ENCODE data around the gene TIMP2. TPM values are rescaled to one million over a fixed set of nuclear protein-coding genes. Genes with fewer than 3 reads are reported as not detected.

The TIMP2 gene
- total and polyA plus RNA-seq, 2 donors (not counting 3 experiments of a cell fraction or from before 2014, with no cell fraction given): 138 to 318 TPM

DNA sequence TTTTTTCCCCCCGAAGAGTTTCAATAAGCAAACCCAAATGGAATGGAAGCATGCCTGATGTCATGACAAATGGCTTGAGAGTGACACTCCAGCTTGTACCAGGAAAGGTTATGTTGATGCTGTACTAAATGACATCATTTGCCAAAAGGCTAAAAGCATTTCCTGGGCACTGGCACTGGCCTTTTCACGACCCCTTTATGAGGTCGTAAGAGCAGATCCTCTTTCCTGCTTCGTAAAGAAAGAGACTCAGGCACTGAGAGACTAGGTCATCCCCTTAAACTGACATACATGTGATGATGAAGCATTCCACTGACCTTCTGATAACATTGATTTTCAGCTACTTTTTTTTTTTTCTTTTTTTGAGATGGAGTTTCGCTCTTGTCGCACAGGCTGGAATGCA, 52.7 kb downstream of the TIMP2 start:
- H3K36me3 ChIP-seq (ENCODE audit: control insufficient read depth in 2 of 2, extremely low read depth in 1 of 2, insufficient read depth in 2 of 2, low read length in 2 of 2): peaks cover 5 to 16% of the 10 kb centered on the region in 2 experiments
- H3K27ac ChIP-seq (ENCODE audit: insufficient read depth, low read depth, low read length): no peak overlapping the region
- H3K4me1 ChIP-seq (ENCODE audit: control insufficient read depth, extremely low read depth, insufficient read depth, low read length): peaks cover 30% of the 10 kb centered on the region
- no TSS peak for BruUV-seq (replicated peaks)
- H3K27me3 ChIP-seq (ENCODE audit: control insufficient read depth in 2 of 2, insufficient read depth in 2 of 2, low read length in 2 of 2): no peaks in the 10 kb centered on the region
- no peak overlapping the region for H2AFZ ChIP-seq (ENCODE audit: low read depth, low read length)
- no peaks in the 10 kb centered on the region for H4K20me1 ChIP-seq (replicated peaks; ENCODE audit: control insufficient read depth, extremely low read depth, insufficient read depth, low read length)
- POLR2A ChIA-PET: no interaction called here
- no peaks in the 10 kb centered on the region for H3K9me1 ChIP-seq (replicated peaks; ENCODE audit: control insufficient read depth, extremely low read depth, insufficient read depth, low read length)
- CTCF ChIA-PET: interaction anchor here (0.8 to 4.8 kb wide), 4 partner anchors 10 to 99 kb away, joined by 3 to 26 read pairs (median 6); no protein-coding TSS in a partner anchor
- no peak for DNase-seq (ENCODE audit: low read depth, low spot score)
- dilution Hi-C loops (cut with MboI; ENCODE audit: extremely low pct_ligation_motif_present, low sequenced_read_pairs) (no loop called here), intact Hi-C loops (cut with micrococcal nuclease) (loop anchor here (2.0 kb wide), 1 partner anchor 62 kb away; no protein-coding TSS in a partner anchor)
- peaks cover 8% of the 10 kb centered on the region for H3K79me2 ChIP-seq (ENCODE audit: control insufficient read depth, insufficient read depth, low read length)
- FAIRE-seq: no peak
- TF ChIP-seq, protein P1, sequence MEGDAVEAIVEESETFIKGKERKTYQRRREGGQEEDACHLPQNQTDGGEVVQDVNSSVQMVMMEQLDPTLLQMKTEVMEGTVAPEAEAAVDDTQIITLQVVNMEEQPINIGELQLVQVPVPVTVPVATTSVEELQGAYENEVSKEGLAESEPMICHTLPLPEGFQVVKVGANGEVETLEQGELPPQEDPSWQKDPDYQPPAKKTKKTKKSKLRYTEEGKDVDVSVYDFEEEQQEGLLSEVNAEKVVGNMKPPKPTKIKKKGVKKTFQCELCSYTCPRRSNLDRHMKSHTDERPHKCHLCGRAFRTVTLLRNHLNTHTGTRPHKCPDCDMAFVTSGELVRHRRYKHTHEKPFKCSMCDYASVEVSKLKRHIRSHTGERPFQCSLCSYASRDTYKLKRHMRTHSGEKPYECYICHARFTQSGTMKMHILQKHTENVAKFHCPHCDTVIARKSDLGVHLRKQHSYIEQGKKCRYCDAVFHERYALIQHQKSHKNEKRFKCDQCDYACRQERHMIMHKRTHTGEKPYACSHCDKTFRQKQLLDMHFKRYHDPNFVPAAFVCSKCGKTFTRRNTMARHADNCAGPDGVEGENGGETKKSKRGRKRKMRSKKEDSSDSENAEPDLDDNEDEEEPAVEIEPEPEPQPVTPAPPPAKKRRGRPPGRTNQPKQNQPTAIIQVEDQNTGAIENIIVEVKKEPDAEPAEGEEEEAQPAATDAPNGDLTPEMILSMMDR (IDR thresholded peaks at IDR 0.05; ENCODE audit: extremely low read depth in 1 of 2, insufficient read depth in 1 of 2, low read depth in 1 of 2, low read length in 2 of 2): no peak
- H3K9me3 ChIP-seq (replicated peaks; ENCODE audit: control insufficient read depth, insufficient read depth, low read length): no peaks in the 10 kb centered on the region
- H3K9ac ChIP-seq (replicated peaks; ENCODE audit: extremely low read depth, insufficient read depth, low read length): no peak overlapping the region
- no peak overlapping the region for H3K4me3 ChIP-seq (replicated peaks in 1 of 3; ENCODE audit: insufficient read depth in 1 of 3, low read depth in 1 of 3, low read length in 3 of 3)
- no peak overlapping the region for H3K4me2 ChIP-seq (ENCODE audit: insufficient read depth, low read length)

DNA sequence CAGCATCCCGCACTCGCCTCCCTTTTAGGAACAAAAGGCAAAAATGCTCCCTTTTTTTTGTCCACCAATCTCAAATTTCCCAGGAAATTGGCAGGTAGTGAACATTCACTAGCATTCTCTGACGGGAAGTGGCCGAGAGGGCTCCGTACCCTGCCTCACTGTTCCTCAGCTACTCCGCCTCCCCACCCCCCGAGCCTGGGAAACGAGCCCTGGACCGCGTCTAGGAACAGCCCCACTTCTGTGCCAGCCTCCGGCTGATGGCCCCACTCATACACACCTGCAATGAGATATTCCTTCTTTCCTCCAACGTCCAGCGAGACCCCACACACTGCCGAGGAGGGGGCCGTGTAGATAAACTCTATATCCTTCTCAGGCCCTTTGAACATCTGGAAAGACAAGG, 54.6 kb downstream of the TIMP2 start:
- dilution Hi-C loops (cut with MboI; ENCODE audit: extremely low pct_ligation_motif_present, low sequenced_read_pairs) (no loop called here), intact Hi-C loops (cut with micrococcal nuclease) (no loop called here)
- Histone ChIP-seq H3K27ac (ENCODE audit: insufficient read depth, low read depth, low read length) (no peak overlapping the region), H4K20me1 (replicated peaks; ENCODE audit: control insufficient read depth, extremely low read depth, insufficient read depth, low read length) (no peaks in the 10 kb centered on the region), H3K9me3 (replicated peaks; ENCODE audit: control insufficient read depth, insufficient read depth, low read length) (no peaks in the 10 kb centered on the region), H2AFZ (ENCODE audit: low read depth, low read length) (no peak overlapping the region), H3K36me3 (ENCODE audit: control insufficient read depth in 2 of 2, extremely low read depth in 1 of 2, insufficient read depth in 2 of 2, low read length in 2 of 2) (peaks cover 5 to 18% of the 10 kb centered on the region in 2 experiments), H3K79me2 (ENCODE audit: control insufficient read depth, insufficient read depth, low read length) (peaks cover 4% of the 10 kb centered on the region), H3K4me1 (ENCODE audit: control insufficient read depth, extremely low read depth, insufficient read depth, low read length) (peaks cover 28% of the 10 kb centered on the region), H3K9ac (replicated peaks; ENCODE audit: extremely low read depth, insufficient read depth, low read length) (no peak overlapping the region), H3K27me3 (ENCODE audit: control insufficient read depth in 2 of 2, insufficient read depth in 2 of 2, low read length in 2 of 2) (no peaks in the 10 kb centered on the region), H3K4me3 (replicated peaks in 1 of 3; ENCODE audit: insufficient read depth in 1 of 3, low read depth in 1 of 3, low read length in 3 of 3) (no peak overlapping the region), H3K9me1 (replicated peaks; ENCODE audit: control insufficient read depth, extremely low read depth, insufficient read depth, low read length) (no peaks in the 10 kb centered on the region), H3K4me2 (ENCODE audit: insufficient read depth, low read length) (no peak overlapping the region)
- DNase-seq (ENCODE audit: low read depth, low spot score) (no peak), FAIRE-seq (no peak)
- CTCF ChIA-PET: no interaction called here
- no TSS peak for BruUV-seq (replicated peaks)
- TF ChIP-seq JUN (IDR thresholded peaks at IDR 0.05; ENCODE audit: borderline replicate concordance, insufficient read depth, insufficient read length, low read depth): no peak
- no peak for TF ChIP-seq MYC (IDR thresholded peaks at IDR 0.05; ENCODE audit: low read depth, low read length)
- TF ChIP-seq EZH2 (IDR thresholded peaks at IDR 0.05; ENCODE audit: borderline replicate concordance, low read depth, low read length, severe bottlenecking): no peak
- POLR2A ChIA-PET: no interaction called here
